HPDE6-E6E7 (cell line): ENCODE results near the gene DEUP1.

ENCODE experiments used
- DNase-seq: peaks from one replicate; pipeline ENCODE4 v3.0.0; 2011; ENCODE audit warnings: missing footprints; ENCODE audit errors: extremely low spot score

DEUP1 gene

DNA sequence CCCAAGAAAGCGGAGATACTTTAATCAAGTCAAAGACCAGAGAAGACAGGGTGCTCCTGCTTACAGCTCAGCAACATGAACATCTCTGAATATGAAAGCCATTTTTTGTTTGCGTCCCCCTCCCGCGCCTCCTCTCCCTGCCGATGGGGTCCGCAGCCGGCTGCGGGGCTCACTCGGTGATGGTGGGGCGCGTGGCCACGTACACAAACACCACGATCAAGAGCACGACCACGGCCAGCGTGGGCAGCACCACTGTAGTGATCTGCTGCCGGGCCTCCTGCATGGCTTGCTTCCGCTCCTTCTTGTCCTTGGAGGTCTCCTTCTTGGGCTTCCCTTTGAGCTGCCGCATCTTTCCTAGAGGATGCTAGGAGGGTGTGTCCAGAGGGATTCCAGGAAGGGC lies 148.3 kb downstream of the DEUP1 start:
- DNase-seq = no peak

DNA sequence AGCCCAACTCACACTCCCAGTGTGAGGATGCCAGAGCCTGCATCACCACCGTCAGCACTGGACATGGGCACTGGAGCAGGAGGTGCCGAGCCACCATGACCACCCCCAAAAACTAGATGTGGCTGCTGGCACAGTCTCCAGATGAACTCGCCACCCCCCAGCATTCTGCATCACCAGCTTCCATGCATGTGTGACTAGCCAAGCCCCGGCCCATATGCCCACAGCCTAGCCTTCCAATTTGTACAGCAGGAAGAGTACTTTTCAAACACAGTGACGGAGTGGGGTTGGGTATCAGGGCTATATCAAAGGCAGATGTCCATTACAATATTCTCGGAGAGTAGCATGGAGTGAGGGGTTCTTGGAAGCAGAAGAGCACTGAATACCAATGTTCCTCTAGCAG lies 149.7 kb downstream of the DEUP1 start:
- DNase-seq = no peak

DNA sequence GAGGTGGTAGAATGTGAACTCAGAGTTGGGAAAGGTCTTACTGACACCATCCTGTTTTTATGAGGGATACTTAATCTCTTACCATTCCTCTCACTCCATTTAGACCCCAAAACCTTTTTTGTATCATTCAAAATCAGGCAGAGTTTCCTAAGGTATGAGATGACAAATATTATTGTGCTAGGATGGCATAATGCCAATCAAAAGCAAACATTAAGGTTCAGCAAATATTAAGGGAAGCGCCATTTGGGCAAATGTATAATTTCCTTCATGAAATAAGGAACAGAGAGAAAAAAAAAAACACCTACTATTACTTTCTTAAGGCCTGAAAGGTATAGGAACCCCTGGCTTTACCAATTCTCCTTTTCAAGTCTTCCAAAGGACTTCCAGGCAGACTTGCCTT lies 150.2 kb downstream of the DEUP1 start:
- DNase-seq = no peak

DNA sequence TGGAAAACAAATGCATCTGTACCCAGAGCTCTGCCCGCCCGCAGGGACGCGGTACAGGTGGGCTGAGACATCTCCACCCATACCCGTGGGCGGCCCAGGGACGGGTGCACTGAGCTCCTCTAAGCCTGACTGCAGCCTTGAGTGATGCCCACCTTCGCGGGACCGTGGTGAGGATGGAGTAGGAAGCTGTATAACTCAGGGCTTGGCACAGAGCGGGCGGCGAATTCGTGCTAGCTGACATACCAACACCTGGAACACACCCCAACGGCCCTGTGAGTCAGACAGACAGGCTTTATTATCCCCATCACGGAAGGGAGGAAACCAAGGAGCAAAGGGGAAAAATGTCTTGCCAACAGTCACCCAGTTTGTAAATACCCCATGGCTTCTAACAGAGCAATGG lies 150.7 kb downstream of the DEUP1 start:
- DNase-seq = peak; percentile 11

DNA sequence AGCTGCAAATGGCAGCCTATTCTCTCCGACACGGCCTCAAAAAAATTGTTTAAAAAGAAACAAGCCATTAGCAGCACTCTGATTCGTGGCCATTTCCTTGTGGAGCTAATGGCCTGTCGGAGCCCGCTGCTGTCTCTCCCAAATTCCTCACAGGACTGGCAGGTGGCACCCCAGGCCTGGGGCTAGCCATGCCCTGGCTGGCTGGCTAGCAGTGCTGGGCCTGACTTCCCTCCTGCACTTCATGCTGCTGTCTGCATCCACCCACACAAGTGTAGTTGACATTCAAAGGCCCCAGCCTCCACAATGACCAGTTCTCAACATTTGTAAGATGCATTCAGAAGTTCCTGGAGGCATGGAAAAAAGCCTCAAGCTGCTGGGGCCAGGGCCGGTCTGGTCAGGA lies 151.2 kb downstream of the DEUP1 start:
- no peak for DNase-seq

DNA sequence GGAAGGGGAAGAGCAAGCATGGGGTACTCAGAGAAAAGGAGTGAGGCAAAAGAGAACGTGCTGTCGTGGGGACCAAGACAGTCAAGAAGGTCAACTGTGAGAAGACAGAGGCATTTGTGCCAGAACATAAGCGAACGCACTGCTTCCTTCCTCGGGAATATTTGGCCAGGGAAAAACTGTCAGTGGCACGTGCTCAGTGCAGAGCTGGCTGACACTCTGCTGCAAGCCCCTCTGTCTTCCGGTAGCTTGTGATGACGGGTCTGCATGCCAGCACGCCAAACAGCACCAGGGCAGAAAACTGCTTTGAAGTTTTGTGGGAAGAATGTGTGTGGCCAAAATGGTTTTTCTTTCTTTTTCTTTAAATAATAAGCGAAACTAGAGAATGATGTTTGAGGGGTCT lies 152.0 kb downstream of the DEUP1 start:
- no peak for DNase-seq

DNA sequence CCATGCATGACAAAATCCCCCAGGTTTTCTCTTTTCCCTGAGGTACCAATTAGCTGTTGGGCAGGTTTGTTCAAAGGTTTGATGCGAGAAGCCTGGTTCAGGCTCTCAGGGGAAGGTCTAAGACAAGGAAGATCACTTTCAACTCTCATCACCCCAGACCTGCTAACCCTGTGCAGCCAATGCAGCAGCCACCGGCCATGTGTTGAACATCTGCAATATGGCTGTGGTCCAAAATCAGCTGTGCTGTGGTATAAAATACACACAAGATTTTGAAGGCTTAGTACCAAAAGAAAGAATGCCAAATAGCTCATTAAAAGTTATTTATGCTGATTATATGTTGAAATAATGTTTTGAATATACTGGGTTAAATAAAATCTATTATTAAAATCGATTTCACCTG lies 154.2 kb downstream of the DEUP1 start:
- DNase-seq = no peak

DNA sequence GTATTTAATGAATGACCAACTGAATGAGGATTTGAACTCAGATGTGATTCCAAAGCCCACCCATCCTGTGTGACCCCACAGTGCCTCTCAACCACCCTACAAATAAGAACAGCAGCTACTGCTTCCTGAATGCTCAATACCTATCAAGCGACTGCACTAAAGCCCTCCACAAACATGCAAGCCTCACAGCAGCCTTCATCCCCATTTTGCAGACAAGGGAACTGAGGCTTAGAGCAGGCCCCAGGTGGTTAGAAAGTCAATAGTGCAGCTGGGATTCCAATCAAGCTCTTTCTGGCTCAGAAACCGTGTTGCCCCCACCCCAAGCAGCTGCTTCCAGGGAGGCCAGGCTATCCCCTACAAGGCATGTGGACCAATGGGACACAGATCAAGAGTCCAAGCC lies 155.4 kb downstream of the DEUP1 start:
- DNase-seq = no peak

DNA sequence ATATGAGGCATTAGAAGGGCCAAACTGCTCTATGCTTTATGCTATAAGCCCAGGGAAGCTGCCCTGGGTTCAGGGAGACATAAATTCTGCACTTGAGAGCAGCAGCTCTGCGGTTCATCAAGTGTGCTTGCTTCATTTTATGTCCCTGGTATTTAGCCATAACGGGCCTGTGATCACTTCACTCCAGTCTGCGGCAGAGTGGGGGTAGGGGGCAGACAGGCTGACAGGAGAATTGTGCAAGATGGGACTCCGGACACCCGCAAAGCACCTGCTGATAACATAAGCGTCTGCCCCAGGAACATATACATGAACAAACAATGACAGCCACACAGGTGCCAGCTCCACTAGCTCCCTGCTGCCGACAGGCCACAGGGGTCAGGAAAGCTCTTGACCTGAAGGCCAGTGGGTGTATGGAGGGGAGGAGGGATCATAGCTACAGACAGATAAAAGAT lies 156.5 kb downstream of the DEUP1 start:
- DNase-seq = no peak
